GM21619 (cell line): ENCODE measurements around the gene SLF1.

Experiments
- ATAC-seq: cut with Tn5 transposase; IDR thresholded peaks from one replicate; pipeline ENCODE4 v1.9.1; 2021; ENCODE audit not compliant: unreplicated experiment

SLF1 gene

DNA sequence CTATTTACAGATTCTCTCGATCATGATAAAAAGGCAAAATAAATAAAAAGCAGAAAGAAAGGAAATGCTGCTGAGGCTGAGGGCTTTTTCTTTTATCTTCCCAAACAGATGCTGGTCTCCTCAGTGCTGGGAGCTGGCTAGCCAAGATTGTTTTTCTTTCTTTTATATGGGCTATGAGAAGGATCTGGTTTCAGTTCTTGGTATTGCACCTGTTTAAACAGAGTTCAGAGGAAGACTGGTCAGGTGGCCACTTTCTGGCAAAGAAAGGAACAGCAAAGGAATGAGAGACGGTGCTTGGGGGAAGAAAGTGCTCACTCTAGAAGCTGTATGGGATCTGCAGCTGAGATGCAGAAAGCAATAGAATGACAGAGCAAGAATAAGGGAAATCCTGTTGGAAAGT lies 88.9 kb downstream of the SLF1 start:
- ATAC-seq = no peak

DNA sequence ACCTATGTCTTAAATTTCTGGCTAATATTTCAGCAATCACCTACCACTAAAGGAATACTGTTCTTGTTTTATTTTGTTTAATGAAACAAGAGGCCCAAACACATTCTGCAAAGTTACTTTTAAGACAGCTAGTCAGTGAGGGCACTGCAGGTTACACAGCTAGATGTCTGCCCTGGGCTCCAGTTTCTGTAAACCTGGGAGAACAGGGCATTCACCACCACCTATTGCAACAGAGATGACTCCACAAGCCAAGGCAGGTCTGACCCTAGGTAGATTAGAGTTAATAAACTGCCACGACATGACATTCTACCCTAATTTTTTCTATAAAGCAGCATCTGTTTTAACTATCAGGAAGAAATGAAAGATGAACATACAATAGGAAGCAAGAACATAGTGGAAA lies 90.8 kb downstream of the SLF1 start:
- ATAC-seq = no peak

DNA sequence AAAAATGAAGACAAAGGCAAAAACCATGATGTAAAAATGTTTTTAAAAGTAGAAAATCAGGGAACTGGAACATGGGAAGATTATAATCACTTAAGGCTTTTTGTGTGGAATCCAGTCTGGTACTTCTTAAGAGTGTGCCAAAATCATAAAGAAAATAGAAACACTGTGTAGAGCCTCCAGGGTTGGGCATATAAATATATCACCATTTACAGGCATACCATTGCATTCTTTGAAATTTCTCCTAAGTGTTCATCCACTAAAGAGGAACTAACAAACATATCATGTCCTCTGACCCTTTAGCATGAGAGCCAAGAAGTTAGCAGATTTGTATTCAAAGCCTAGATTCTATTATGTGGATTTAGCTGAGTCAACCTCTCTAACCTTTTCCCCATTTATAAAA lies 93.3 kb downstream of the SLF1 start:
- no peak for ATAC-seq

DNA sequence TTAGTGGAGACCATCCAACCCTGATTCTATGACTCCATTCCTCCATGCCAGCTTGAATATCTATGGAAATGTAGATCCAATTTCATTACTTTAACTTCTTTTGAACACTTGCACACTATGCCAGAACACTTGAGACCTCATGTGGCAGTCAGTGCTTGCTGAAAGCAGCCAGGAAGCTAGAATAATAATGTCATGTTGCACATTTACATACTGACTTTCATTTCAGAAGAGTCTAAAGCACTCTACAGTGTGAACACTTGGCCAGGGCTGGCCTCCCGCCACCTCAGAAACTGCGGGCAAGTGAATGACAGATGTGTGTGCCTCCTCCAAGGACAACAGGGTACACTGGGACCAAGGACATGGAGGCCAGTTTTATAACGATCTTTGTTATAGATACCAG lies 97.3 kb downstream of the SLF1 start:
- no peak for ATAC-seq

DNA sequence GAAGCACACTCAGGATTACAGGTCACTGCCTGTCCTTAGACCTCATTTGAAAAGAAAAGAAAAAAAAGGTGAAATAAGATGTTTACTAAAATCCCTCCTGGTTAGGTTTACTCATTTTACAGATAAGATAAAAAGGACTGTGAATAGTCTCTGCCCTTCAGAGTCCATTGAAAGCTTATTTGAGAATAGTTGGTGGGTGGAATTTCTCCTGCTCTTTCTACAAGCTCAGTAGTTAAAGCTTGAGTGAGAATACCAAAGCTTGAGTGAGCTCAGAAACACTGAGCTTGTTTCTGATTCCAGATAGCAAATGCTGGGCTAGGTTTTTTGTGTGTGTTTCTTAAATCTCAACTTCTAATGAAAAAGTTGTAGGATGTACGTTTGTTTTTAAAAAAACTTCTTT lies 106.7 kb downstream of the SLF1 start:
- no peak for ATAC-seq

DNA sequence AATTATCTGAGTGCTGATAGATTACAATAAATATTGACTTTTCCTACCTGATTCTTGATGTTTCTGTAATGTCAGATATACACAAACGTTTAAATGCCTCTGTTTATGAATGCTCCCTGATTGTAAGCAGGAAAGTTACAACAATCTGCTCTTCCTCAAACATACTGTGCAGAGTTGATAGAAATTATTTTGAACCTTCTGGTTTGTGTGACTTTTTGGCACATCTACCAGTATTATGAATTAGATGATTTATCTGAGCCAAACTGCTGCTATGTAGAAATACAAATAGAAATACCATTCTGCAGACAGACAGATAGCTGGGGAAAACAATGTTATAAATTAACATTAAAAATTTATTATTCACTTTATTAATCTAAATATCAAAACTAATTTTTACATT lies 113.0 kb downstream of the SLF1 start:
- no peak for ATAC-seq

DNA sequence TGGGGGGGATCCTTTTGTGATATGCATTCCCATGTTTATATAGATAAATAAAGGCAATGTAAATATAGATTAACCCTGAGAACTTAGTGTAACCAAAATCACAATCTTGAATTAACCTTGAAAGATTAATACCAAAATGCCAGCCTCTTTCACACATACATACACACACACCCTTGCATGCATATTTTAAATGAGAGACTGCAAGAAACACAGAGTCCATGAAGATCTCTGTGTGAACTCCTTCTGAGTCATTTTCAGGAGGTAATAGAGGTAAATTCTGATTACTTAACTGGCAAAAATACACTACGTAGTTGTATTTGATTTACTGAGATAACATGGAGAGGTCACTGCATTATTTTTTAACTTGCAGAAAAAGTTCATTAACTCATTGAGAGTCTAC lies 118.0 kb downstream of the SLF1 start:
- ATAC-seq = no peak

DNA sequence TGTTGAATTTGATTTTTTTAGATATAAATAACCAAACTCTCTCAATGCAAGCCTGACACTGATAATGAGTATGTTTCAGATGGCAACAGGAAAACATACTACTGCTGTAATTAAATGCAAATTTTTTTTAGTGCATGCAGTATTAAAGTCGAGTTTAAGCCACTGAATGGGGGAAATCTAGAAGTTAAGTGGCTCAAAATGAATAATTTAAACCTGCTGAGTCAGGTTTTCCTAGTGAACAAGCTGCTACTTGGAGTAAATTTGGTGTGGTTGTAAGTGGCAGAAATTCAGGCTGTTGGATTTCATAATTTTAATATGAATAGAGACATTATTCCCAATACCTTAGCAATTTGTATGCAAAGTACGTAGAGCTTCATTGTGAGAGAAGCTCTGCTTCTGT lies 121.8 kb downstream of the SLF1 start:
- ATAC-seq = no peak

DNA sequence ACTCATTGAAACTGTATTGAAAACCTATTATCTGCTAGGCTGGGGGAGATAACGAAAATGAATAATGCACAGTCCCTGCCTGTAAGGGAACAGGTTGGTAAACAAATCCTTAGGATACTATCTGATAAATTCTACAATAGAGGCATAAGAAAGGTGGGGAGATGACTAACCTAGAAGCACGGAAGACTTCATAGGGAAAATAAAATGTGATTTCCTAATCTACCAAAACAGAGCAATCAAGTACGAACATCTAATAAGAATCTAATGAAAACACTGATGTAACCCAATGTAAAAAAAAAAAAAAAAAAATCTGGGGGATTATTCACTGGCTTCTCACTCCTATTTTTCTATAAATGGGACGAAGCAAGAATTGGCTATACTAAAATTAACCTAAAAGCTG lies 124.4 kb downstream of the SLF1 start:
- ATAC-seq = no peak

DNA sequence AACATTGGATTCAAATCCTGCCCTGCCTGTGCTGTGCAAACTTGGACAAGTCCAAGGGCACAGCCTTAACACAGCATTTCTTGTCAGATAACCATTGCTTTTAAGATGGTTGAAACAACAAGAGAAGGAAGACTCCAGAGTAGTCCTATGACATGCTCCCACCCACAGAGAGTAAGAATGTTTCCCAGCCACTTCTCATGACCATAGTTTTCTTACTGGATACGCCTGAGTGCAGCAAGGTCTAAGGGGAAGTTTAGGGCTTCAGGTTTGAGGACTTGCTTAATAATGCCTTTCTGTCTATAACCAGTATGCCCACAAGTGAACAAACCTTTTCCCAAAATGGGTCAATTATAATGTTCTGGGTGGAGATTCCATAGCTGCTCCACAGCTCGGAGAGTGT lies 126.4 kb downstream of the SLF1 start:
- no peak for ATAC-seq

DNA sequence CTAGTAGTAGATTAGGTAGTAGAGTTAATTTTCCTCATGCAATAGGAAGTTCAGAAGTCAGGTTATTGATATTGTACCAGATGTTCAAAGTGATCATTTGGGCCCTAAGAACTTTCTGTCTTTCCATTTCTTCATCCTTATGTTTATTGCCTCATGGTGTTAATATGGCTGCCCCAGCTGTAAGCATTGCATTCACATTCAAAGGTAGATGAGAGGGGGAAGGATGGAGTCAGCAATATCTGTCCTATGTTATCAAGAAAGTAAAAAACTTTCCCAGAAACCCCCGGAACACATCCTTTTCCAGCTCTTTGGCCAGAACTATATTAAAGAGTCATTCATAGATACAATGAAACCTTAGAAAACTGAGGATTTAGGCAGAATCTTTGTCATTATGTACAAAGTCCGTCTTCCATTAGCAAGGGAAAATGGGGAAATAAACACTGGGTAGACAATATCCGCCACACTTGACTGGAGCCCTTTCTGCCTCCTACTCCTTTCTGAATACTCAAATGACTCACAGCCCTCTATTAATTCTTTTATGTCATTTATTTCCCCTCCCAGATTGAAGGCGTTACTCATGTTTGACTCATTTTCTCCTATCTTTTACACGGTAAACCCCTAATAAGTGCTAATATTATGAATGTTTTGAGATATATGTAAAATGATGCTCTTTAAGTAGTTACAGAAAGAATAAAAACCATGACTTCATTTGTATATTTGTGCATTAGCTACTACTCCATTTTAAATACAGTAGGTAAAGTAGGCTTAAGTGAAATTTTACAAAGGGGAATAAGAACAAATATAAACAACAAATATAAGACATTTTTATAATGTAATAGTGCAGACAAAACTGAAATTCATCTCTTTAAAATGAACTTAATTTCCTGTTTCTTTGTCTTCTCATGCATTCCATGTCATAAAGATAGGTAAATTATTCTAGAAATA lies 127.6 kb downstream of the SLF1 start:
- peak; percentile 83 for ATAC-seq

DNA sequence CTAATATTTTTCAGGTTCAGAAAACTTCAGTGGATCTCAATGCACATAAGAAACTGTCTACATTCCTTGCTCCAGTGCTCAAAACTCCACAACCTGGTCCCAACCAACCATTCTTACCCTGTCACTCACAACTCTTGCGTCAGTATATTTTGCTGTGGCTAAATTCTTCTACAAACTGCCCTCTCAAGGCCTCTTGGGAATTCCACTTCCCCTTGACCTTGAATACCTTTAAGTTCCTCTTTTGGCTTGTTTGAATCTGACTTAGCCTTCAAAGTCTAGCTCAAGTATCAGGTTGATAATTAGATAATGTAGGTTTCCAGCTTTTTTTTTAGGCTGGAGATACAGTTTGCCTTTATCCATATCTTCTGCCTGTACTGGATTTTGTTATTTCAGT lies 128.3 kb downstream of the SLF1 start:
- peak; percentile 47 for ATAC-seq
